HepG2 (cell line): ENCODE measurements around the gene ATP2B2. TPM values are rescaled to one million over a fixed set of nuclear protein-coding genes. Genes with fewer than 3 reads are reported as not detected.

Experiments
- ADNP ChIP-seq: sonication (generic); formaldehyde crosslinking; IDR thresholded peaks from 2 replicates; pipeline ENCODE4 v1.4.0; 2020; ENCODE audit warnings: missing genetic modification reagents
- ATRX ChIP-seq: sonication (generic); formaldehyde crosslinking; IDR thresholded peaks from 2 replicates; pipeline ENCODE4 v1.4.0; 2020; ENCODE audit warnings: missing genetic modification reagents, borderline replicate concordance
- CREB3 ChIP-seq: sonication (generic); formaldehyde crosslinking; IDR thresholded peaks from 2 replicates; pipeline ENCODE4 v1.5.0; 2020; ENCODE audit warnings: missing genetic modification reagents
- ELK4 ChIP-seq: sonication (generic); formaldehyde crosslinking; IDR thresholded peaks from 2 replicates; pipeline ENCODE4 v1.9.0; 2021; ENCODE audit warnings: missing genetic modification reagents, borderline replicate concordance
- FOSL1 ChIP-seq: sonication (generic); formaldehyde crosslinking; IDR thresholded peaks from 2 replicates; pipeline ENCODE4 v1.9.0; 2021; ENCODE audit warnings: missing genetic modification reagents, borderline replicate concordance
- HMG20B ChIP-seq: conservative IDR thresholded peaks from 2 replicates; pipeline ENCODE4 v1.6.1; 2016; ENCODE audit warnings: missing genetic modification reagents, missing compliant biosample characterization
- KMT2B ChIP-seq: IDR thresholded peaks from 2 replicates; pipeline ENCODE4 v1.6.1; 2016; ENCODE audit warnings: missing genetic modification reagents, missing compliant biosample characterization
- MAFF ChIP-seq: IDR thresholded peaks from 2 replicates; pipeline ENCODE4 v1.6.1; 2011; ENCODE audit warnings: low read depth, low read length, improper control_type of control experiment
- MAFK ChIP-seq, 2 experiments: IDR thresholded peaks in 1 of 2; conservative IDR thresholded peaks in 1 of 2; 2 replicates each; pipeline ENCODE4 v1.6.1; 2011; ENCODE audit warnings: improper control_type of control experiment in 2 of 2, low read length in 2 of 2
- MTF2 ChIP-seq: sonication (generic); formaldehyde crosslinking; IDR thresholded peaks from 2 replicates; pipeline ENCODE4 v1.5.0; 2020; ENCODE audit warnings: missing genetic modification reagents, borderline replicate concordance
- SETDB1 ChIP-seq: sonication (generic); formaldehyde crosslinking; IDR thresholded peaks from 2 replicates; pipeline ENCODE4 v1.5.1; 2020; ENCODE audit warnings: missing genetic modification reagents, mild to moderate bottlenecking, borderline replicate concordance
- SMAD1 ChIP-seq: sonication (generic); formaldehyde crosslinking; IDR thresholded peaks from 2 replicates; pipeline ENCODE4 v1.4.0; 2020; ENCODE audit warnings: missing genetic modification reagents, low read depth, mild to moderate bottlenecking, borderline replicate concordance
- STAG1 ChIP-seq: sonication (generic); formaldehyde crosslinking; IDR thresholded peaks from 2 replicates; pipeline ENCODE4 v1.4.0; 2020; ENCODE audit warnings: missing genetic modification reagents
- ZBED4 ChIP-seq: sonication (generic); formaldehyde crosslinking; IDR thresholded peaks from 2 replicates; pipeline ENCODE4 v1.4.0; 2020; ENCODE audit warnings: missing genetic modification reagents, borderline replicate concordance
- ZFP36 ChIP-seq: fragments of 150-350 bp; IDR thresholded peaks from 2 replicates; pipeline ENCODE4 v1.6.1; 2018; ENCODE audit warnings: borderline replicate concordance, low read length, low read depth; ENCODE audit not compliant: partially characterized antibody
- ZMYM3 ChIP-seq: sonication (generic); formaldehyde crosslinking; IDR thresholded peaks from 2 replicates; pipeline ENCODE4 v1.5.1; 2020; ENCODE audit warnings: mild to moderate bottlenecking, missing genetic modification reagents
- ZNF225 ChIP-seq: sonication (generic); formaldehyde crosslinking; IDR thresholded peaks from 2 replicates; pipeline ENCODE4 v1.4.0; 2020; ENCODE audit warnings: mild to moderate bottlenecking, missing genetic modification reagents
- ZNF317 ChIP-seq: sonication (generic); formaldehyde crosslinking; IDR thresholded peaks from 2 replicates; pipeline ENCODE4 v1.5.0; 2020; ENCODE audit warnings: mild to moderate bottlenecking, missing genetic modification reagents
- ZNF687 ChIP-seq: sonication (generic); formaldehyde crosslinking; IDR thresholded peaks from 2 replicates; pipeline ENCODE4 v1.5.1; 2020; ENCODE audit warnings: mild to moderate bottlenecking, missing genetic modification reagents, moderate library complexity
- ZNF720 ChIP-seq: sonication (generic); formaldehyde crosslinking; IDR thresholded peaks from 2 replicates; pipeline ENCODE4 v1.4.0; 2020; ENCODE audit warnings: missing genetic modification reagents
- polyA plus RNA-seq, 8 experiments: library from polyadenylated mRNA; depleted of rRNA in 3 of 8; stranded (reverse) in 7 of 8; unstranded in 1 of 8; fragments of >200 nt; fragmentation: Illumina TruSeq in 4 of 8; extraction: Trizol in 4 of 8; gene quantifications; 2 replicates each; pipeline versions ENCODE4 v1.2.1 to v1.2.3, GENCODE V29; 2011 to 2016; ENCODE audit warnings: low read depth in 4 of 8, missing spikeins in 1 of 8, mixed read lengths in 1 of 8; ENCODE audit not compliant: insufficient read depth in 1 of 8
- total RNA-seq, 5 experiments: library from RNA; depleted of rRNA; stranded (reverse); fragments of >200 nt; fragmentation: Illumina TruSeq; extraction: Trizol; gene quantifications; 2 replicates each; pipeline ENCODE4 v1.2.3, GENCODE V29; 2016; ENCODE audit warnings: low read depth in 1 of 5

The ATP2B2 gene
- total and polyA plus RNA-seq, 2 of the 13 experiments (the other 11 are each of a cell fraction or from before 2014, with no cell fraction given): 1.5 to 2.3 TPM

- TF ChIP-seq ZBED4 (CRISPR knock-in tag) (no peak), CREB3 (CRISPR knock-in tag) (no peak), MAFK (conservative IDR thresholded peaks at IDR 0.05 in 1 of 2, IDR thresholded peaks at IDR 0.05 in 1 of 2; ENCODE audit: low read length in 2 of 2) (peak; percentile 27 to 41; a peak in 1 of 4 replicates), ZNF317 (CRISPR knock-in tag) (no peak), KMT2B (CRISPR knock-in tag) (no peak), ZNF225 (no peak), MAFF (0 out of 2 replicates have a peak, but pooled peaks have one; percentile 19), ZNF687 (CRISPR knock-in tag) (no peak), ZMYM3 (CRISPR knock-in tag) (no peak), SETDB1 (no peak), ADNP (no peak), SMAD1 (CRISPR knock-in tag) (no peak), ZFP36 (no peak), HMG20B (no peak), ATRX (CRISPR knock-in tag) (no peak), MTF2 (no peak), ELK4 (CRISPR knock-in tag) (no peak), STAG1 (no peak), ZNF720 (no peak), FOSL1 (CRISPR knock-in tag) (no peak)
These were observed 186.1 kb downstream of the ATP2B2 start (continued) for GRCh38 chr3:10319251-10319650.
